Measurements from ENCODE around the gene DDX17. TPM values are rescaled to one million over a fixed set of nuclear protein-coding genes. Genes with fewer than 3 reads are reported as not detected.
A peak's percentile ranks its signal among the peaks of the same experiment; 100 is the strongest.
"Not testable (repeated sequence)": the region's sequence is repeated elsewhere in the genome, so short reads cannot be mapped to it uniquely, and the experiment has no call there.

DDX17 gene
- total RNA-seq, 1 donor from 2014 or later, result 612 TPM

DNA sequence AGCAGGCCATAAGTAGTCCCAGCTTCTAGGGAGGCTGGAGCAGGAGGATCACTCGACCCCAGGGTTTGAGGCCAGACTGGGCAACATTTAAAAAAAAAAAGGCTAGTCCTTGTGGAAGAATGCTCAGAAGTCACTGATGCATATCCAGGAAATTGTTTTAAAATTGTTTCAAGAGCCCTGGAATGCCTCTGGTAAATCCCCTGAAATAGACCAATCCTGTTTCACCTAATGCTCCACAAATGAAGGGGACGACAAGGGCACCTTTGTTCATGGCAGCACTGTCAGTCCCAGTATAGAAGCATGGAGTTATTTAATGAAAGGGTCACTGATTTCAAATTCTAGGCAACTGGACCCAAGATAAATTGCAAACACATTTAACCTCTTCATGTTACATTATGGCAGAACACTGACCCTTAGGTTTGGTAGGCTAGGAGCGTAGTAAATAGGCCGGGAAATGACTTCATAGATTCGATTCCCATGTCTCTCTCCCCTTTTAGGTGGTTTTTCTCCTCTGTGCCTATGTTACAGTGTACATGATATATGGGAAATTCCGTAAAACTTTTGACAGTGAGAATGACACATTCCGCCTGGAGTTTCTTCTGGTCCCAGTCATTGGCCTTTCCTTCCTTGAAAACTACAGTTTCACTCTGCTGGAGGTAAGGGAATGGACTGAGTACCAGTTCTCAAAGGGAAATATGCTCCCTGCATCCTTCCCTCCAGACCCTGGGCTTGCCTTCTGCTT is 26.8 kb downstream of the DDX17 start:
- intact Hi-C loops (cut with micrococcal nuclease), result no loop called here
- ChIA-PET CTCF (no interaction called here), POLR2A (interaction anchor here (0.7 to 1.4 kb wide), 2 partner anchors 23 to 460 kb away, joined by 3 read pairs; no protein-coding TSS in a partner anchor)
- Mint-ChIP-seq H3K9me3 (no peaks in the 10 kb centered on the region), H3K4me1 (no peaks in the 10 kb centered on the region), H3K27me3 (no peaks in the 10 kb centered on the region), H3K4me3 (no peak overlapping the region), H3K36me3 (ENCODE audit: low read depth) (peaks cover 38% of the 10 kb centered on the region), H3K27ac (peak overlapping the region; percentile 18)
- no peak for ATAC-seq (ENCODE audit: low read depth)
- DNase-seq, result no peak
- TF ChIP-seq, protein P1, sequence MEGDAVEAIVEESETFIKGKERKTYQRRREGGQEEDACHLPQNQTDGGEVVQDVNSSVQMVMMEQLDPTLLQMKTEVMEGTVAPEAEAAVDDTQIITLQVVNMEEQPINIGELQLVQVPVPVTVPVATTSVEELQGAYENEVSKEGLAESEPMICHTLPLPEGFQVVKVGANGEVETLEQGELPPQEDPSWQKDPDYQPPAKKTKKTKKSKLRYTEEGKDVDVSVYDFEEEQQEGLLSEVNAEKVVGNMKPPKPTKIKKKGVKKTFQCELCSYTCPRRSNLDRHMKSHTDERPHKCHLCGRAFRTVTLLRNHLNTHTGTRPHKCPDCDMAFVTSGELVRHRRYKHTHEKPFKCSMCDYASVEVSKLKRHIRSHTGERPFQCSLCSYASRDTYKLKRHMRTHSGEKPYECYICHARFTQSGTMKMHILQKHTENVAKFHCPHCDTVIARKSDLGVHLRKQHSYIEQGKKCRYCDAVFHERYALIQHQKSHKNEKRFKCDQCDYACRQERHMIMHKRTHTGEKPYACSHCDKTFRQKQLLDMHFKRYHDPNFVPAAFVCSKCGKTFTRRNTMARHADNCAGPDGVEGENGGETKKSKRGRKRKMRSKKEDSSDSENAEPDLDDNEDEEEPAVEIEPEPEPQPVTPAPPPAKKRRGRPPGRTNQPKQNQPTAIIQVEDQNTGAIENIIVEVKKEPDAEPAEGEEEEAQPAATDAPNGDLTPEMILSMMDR (IDR thresholded peaks at IDR 0.05), result no peak

DNA sequence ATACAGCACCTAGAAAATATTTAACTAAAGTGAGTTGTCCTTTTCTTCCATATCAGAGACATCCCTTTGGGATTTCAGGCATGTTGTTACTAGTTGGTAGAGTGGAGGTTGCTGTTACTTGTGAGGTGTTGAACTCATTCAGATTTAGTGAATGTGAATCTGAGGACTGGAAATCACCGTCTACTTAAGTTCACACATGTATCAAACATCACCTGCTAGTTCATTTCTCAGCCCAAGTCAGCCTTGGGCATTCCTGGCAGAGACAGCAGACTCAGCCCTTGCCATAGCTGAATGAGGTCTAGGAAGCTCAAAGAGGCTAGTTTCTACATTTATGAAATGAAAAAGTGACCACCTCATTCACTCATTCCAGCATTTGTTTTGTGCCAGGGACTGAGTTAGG is 28.5 kb downstream of the DDX17 start:
- Mint-ChIP-seq H3K36me3 (ENCODE audit: low read depth) (peaks cover 21% of the 10 kb centered on the region), H3K9me3 (no peaks in the 10 kb centered on the region), H3K27me3 (no peaks in the 10 kb centered on the region), H3K27ac (no peak overlapping the region), H3K4me3 (no peak overlapping the region), H3K4me1 (no peaks in the 10 kb centered on the region)
- no peak for ATAC-seq (ENCODE audit: low read depth)
- POLR2A ChIA-PET, result interaction anchor here (0.7 kb wide), 1 partner anchor 132 kb away, joined by 3 read pairs; no protein-coding TSS in a partner anchor
- DNase-seq, result no peak
- TF ChIP-seq, protein P1 (IDR thresholded peaks at IDR 0.05), result no peak
- CTCF ChIA-PET, result no interaction called here
- intact Hi-C loops (cut with micrococcal nuclease), result no loop called here

DNA sequence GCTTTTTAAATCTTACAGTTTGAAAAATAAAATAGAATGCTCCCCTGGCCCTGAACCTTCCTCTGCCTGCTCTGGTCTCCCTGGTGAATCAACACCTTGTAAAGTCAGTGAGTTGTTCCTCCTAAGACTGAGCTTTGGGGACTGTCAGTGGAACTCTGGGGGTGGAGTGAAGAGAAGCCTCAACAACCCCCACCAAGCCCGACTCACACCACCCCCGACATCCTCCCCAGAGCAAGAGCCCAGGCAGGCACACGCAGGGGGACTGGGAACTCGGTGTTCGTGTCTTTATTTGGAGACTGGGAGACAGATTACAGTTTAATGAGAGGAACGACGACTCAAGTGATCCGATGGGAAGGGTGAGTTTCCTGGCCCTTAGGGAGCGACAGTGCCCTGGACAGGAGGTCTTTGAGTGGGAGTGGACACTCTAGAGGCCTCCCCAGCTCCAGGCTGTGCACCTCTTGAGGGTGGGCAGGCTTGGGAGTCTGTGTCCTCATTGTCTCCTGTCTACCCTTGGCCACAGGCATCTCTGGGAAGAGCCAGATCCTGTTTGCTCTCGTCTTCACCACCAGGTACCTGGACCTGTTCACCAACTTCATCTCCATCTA is 32.0 kb downstream of the DDX17 start:
- intact Hi-C loops (cut with micrococcal nuclease), result no loop called here
- POLR2A ChIA-PET, result no interaction called here
- H3K4me3 Mint-ChIP-seq, result no peak overlapping the region
- no peaks in the 10 kb centered on the region for H3K4me1 Mint-ChIP-seq
- CTCF ChIA-PET, result no interaction called here
- TF ChIP-seq, protein P1 (IDR thresholded peaks at IDR 0.05), result no peak
- H3K27me3 Mint-ChIP-seq, result peaks cover 3% of the 10 kb centered on the region
- no peaks in the 10 kb centered on the region for H3K9me3 Mint-ChIP-seq
- DNase-seq, result no peak
- H3K36me3 Mint-ChIP-seq (ENCODE audit: low read depth), result peaks cover under 1% of the 10 kb centered on the region
- H3K27ac Mint-ChIP-seq, result no peak overlapping the region
- no peak for ATAC-seq (ENCODE audit: low read depth)

DNA sequence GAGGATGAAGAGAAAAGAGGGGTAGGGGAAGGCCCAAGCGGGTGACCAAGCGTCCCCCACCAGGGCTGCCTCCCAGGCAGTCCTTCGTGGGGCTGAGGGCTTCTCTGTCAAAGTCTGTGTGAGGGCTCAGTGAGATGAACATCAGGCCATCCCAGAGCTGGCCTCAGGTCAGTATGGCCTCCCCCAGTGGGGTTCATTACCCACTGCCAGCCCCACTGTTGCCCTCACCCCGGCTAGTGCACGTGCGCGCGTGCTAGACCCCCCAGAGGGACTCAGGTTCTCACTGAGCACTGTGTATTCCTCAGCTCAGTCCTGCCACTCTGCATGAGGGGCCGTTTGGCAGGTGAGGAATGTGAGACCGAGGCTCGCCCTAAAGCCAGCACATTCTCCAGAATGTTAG is 34.9 kb downstream of the DDX17 start:
- TF ChIP-seq, protein P1 (IDR thresholded peaks at IDR 0.05), result no peak
- Mint-ChIP-seq H3K27ac (no peak overlapping the region), H3K9me3 (no peaks in the 10 kb centered on the region), H3K27me3 (peaks cover 14% of the 10 kb centered on the region), H3K4me3 (no peak overlapping the region), H3K36me3 (ENCODE audit: low read depth) (no peaks in the 10 kb centered on the region), H3K4me1 (peaks cover 7% of the 10 kb centered on the region)
- DNase-seq, result no peak
- POLR2A ChIA-PET, result interaction anchor here (0.7 kb wide), 1 partner anchor 13 kb away, joined by 3 read pairs; no protein-coding TSS in a partner anchor
- ATAC-seq (ENCODE audit: low read depth), result no peak
- CTCF ChIA-PET, result no interaction called here
- intact Hi-C loops (cut with micrococcal nuclease), result no loop called here

DNA sequence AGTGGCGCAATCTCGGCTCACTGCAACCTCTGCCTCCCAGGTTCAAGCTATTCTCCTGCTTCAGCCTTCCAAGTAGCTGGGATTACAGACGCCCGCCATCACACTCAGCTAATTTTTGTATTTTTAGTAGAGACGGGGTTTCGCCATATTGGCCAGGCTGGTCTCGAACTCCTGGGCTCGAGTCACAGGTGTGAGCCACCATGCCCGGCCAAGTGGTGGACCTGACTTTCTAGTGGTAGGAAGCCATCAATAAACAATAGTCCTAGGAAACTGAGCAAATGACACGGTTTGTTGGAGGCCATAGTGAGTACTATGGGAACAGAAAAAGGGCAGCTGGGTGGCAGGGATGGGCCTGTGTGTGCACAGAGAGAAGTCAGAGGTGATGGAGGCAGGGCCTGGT is 35.9 kb downstream of the DDX17 start:
- DNase-seq; H3K9me3 Mint-ChIP-seq; H3K27ac Mint-ChIP-seq; CTCF ChIA-PET; H3K4me1 Mint-ChIP-seq; H3K36me3 Mint-ChIP-seq (ENCODE audit: low read depth); ATAC-seq (ENCODE audit: low read depth); intact Hi-C loops (cut with micrococcal nuclease); H3K4me3 Mint-ChIP-seq: not testable (repeated sequence)
- peaks cover 22% of the 10 kb centered on the region for H3K27me3 Mint-ChIP-seq
- POLR2A ChIA-PET, result interaction anchor here (0.6 to 1.1 kb wide), 4 partner anchors 12 to 1192 kb away, joined by 3 read pairs; no protein-coding TSS in a partner anchor

All from activated B cell treated with CpG ODN at 0.5 μM for 24 hours (primary cell).